ENCODE data around the gene GULP1. TPM values are rescaled to one million over a fixed set of nuclear protein-coding genes. Genes with fewer than 3 reads are reported as not detected.

GULP1 gene
- polyA plus RNA-seq, 1 donor from 2014 or later: 10.2 TPM

DNA sequence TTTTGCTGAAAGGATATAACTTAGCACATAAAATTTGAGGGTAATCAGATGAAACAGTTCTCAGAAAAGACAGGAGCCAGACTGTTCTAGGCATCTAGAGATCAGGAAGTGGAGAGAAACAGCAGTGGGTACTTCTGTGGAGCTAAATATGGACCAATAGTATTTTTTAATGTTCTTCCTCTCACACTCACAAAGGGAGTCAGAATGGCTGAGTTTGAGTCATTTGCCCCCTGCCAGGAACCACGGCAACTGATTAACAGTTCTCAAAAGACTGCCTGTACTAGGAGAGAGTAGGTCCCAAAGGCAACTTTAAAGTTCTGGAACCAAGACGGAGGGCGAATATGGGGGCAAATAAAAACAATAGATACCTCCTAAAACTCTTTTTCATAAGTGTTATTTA is 107.5 kb downstream of the GULP1 start:
- no peaks in the 10 kb centered on the region for H3F3A ChIP-seq (ENCODE audit: insufficient read depth, low read length, poor library complexity, severe bottlenecking)
- no peak overlapping the region for H3K4me2 ChIP-seq (ENCODE audit: low read length)
- no peaks in the 10 kb centered on the region for H3K27me3 ChIP-seq (ENCODE audit: insufficient read depth, low read depth, low read length)
- no peaks in the 10 kb centered on the region for H3K36me3 ChIP-seq (ENCODE audit: insufficient read depth, low read length)
- no peak overlapping the region for H3K27ac ChIP-seq (ENCODE audit: low read length)
- H4K20me1 ChIP-seq (ENCODE audit: insufficient read depth): no peaks in the 10 kb centered on the region
- no peaks in the 10 kb centered on the region for H3K9me2 ChIP-seq (ENCODE audit: insufficient read depth, low read length)
- TF ChIP-seq TAF1 (IDR thresholded peaks at IDR 0.05; ENCODE audit: low read depth): no peak
- no peak for TF ChIP-seq RAD21 (conservative IDR thresholded peaks at IDR 0.05)
- no peak for TF ChIP-seq EP300 (conservative IDR thresholded peaks at IDR 0.05; ENCODE audit: poor library complexity, severe bottlenecking)
- TF ChIP-seq SMC3 (conservative IDR thresholded peaks at IDR 0.05; ENCODE audit: poor library complexity): no peak
- TF ChIP-seq, protein P1, sequence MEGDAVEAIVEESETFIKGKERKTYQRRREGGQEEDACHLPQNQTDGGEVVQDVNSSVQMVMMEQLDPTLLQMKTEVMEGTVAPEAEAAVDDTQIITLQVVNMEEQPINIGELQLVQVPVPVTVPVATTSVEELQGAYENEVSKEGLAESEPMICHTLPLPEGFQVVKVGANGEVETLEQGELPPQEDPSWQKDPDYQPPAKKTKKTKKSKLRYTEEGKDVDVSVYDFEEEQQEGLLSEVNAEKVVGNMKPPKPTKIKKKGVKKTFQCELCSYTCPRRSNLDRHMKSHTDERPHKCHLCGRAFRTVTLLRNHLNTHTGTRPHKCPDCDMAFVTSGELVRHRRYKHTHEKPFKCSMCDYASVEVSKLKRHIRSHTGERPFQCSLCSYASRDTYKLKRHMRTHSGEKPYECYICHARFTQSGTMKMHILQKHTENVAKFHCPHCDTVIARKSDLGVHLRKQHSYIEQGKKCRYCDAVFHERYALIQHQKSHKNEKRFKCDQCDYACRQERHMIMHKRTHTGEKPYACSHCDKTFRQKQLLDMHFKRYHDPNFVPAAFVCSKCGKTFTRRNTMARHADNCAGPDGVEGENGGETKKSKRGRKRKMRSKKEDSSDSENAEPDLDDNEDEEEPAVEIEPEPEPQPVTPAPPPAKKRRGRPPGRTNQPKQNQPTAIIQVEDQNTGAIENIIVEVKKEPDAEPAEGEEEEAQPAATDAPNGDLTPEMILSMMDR (IDR thresholded peaks at IDR 0.05; ENCODE audit: poor library complexity, severe bottlenecking): no peak
- TF ChIP-seq, protein P2, sequence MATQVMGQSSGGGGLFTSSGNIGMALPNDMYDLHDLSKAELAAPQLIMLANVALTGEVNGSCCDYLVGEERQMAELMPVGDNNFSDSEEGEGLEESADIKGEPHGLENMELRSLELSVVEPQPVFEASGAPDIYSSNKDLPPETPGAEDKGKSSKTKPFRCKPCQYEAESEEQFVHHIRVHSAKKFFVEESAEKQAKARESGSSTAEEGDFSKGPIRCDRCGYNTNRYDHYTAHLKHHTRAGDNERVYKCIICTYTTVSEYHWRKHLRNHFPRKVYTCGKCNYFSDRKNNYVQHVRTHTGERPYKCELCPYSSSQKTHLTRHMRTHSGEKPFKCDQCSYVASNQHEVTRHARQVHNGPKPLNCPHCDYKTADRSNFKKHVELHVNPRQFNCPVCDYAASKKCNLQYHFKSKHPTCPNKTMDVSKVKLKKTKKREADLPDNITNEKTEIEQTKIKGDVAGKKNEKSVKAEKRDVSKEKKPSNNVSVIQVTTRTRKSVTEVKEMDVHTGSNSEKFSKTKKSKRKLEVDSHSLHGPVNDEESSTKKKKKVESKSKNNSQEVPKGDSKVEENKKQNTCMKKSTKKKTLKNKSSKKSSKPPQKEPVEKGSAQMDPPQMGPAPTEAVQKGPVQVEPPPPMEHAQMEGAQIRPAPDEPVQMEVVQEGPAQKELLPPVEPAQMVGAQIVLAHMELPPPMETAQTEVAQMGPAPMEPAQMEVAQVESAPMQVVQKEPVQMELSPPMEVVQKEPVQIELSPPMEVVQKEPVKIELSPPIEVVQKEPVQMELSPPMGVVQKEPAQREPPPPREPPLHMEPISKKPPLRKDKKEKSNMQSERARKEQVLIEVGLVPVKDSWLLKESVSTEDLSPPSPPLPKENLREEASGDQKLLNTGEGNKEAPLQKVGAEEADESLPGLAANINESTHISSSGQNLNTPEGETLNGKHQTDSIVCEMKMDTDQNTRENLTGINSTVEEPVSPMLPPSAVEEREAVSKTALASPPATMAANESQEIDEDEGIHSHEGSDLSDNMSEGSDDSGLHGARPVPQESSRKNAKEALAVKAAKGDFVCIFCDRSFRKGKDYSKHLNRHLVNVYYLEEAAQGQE (IDR thresholded peaks at IDR 0.05; ENCODE audit: borderline replicate concordance): no peak
- no peak for TF ChIP-seq POLR2AphosphoS5 (IDR thresholded peaks at IDR 0.05)
- TF ChIP-seq EZH2 (IDR thresholded peaks at IDR 0.05; ENCODE audit: borderline replicate concordance, insufficient read depth, low read length, poor library complexity, severe bottlenecking): no peak
- no peak for TF ChIP-seq MXI1 (conservative IDR thresholded peaks at IDR 0.05; ENCODE audit: poor library complexity, severe bottlenecking)
- no peaks in the 10 kb centered on the region for H3K9me3 ChIP-seq (ENCODE audit: low read length)
- no peaks in the 10 kb centered on the region for H3K79me2 ChIP-seq (replicated peaks; ENCODE audit: insufficient read depth, low read length)
- H2AFZ ChIP-seq (ENCODE audit: low read depth, low read length): no peak overlapping the region
- no peak overlapping the region for H3K4me3 ChIP-seq (ENCODE audit: low read length)
- no peak overlapping the region for H3K9ac ChIP-seq (ENCODE audit: low read length)

DNA sequence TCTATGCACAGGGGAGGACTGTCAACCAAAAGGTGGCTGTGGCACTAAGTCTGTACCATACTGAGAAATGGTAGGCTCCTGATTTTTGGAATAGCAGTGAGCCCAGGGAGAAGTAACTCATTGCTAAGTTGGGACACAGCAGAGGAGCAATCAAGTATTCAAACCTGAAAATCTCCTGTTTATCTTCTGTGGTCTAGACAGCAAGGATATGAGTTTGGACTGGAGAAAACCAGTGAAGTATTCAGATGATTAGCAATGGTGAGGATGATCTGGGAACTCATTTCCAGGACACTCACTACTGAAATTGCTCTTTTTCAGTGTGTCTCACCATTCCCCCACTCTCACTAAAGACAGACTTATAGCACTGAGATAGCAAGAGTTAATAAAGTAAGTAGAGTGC is 112.0 kb downstream of the GULP1 start:
- Histone ChIP-seq H3K4me2 (ENCODE audit: low read length) (no peak overlapping the region), H3K27ac (ENCODE audit: low read length) (no peak overlapping the region), H3K9me2 (ENCODE audit: insufficient read depth, low read length) (no peaks in the 10 kb centered on the region), H3K9me3 (ENCODE audit: low read length) (peaks cover 11% of the 10 kb centered on the region), H3K4me3 (ENCODE audit: low read length) (no peak overlapping the region), H3K36me3 (ENCODE audit: insufficient read depth, low read length) (no peaks in the 10 kb centered on the region), H4K20me1 (ENCODE audit: insufficient read depth) (no peaks in the 10 kb centered on the region), H3F3A (ENCODE audit: insufficient read depth, low read length, poor library complexity, severe bottlenecking) (no peaks in the 10 kb centered on the region), H3K79me2 (replicated peaks; ENCODE audit: insufficient read depth, low read length) (no peaks in the 10 kb centered on the region), H2AFZ (ENCODE audit: low read depth, low read length) (no peak overlapping the region), H3K9ac (ENCODE audit: low read length) (no peak overlapping the region), H3K27me3 (ENCODE audit: insufficient read depth, low read depth, low read length) (no peaks in the 10 kb centered on the region)
- TF ChIP-seq POLR2AphosphoS5 (IDR thresholded peaks at IDR 0.05) (no peak), SMC3 (conservative IDR thresholded peaks at IDR 0.05; ENCODE audit: poor library complexity) (no peak), RAD21 (conservative IDR thresholded peaks at IDR 0.05) (no peak), EP300 (conservative IDR thresholded peaks at IDR 0.05; ENCODE audit: poor library complexity, severe bottlenecking) (no peak)

All from neural cell (in vitro differentiated cells).